ENCODE measurements around the gene MYO1D. TPM values are rescaled to one million over a fixed set of nuclear protein-coding genes. Genes with fewer than 3 reads are reported as not detected.
A peak's percentile ranks its signal among the peaks of the same experiment; 100 is the strongest.

The MYO1D gene
- total and polyA plus RNA-seq, 2 donors (not counting 3 experiments of a cell fraction or from before 2014, with no cell fraction given), result 37.8 to 85.5 TPM

DNA sequence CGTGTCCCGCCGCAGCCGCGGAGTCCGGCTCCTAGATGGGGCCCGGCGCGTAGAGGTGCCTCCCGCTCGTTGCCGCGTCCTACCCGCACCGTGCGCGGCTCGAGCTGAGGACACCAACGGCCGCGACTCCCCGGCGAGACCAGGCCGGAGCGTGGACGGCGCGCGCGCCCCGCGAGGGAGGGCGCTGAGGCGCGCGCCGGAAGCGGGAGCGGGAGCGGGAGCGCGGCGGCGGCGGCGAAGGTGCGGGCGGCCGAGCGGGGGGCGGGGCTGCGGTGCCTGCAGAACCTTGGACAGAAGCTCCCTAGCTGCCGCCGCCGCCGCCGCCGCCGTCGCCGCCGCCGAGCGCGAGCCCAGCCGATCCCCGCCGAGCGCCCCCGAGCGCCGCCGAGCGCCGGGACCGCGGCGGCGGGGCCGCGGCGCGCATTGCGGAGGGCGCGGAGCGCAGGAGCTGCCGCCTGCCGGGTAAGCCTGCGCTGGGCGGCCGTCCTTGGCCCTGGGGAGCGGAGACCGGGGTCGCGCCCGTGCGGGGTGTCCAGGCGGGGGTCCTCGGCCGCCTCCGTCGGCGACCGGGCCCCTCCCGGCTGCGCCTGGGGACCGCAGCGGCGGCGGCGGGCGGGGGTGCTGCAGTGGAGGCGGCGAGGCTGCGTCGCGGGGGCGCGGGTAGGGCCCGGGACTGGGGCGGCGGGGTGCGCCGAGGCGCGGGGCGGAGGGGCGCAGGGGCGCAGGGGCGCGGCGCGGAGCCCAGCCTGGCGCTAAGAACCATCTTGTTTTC lies 390.0 kb downstream of the MYO1D start, which contains the start of gene CDK5R1:
TSS of gene CDK5R1 (plus strand) at position 293 of the 772 bp plus-strand sequence. CDS start 628 bp downstream, outside the sequence.
- H3K9me1 ChIP-seq (replicated peaks; ENCODE audit: control insufficient read depth, extremely low read depth, insufficient read depth, low read length), result no peaks in the 10 kb centered on the region
- no peak for TF ChIP-seq JUN (IDR thresholded peaks at IDR 0.05; ENCODE audit: borderline replicate concordance, insufficient read depth, insufficient read length, low read depth)
- TF ChIP-seq, protein P1, sequence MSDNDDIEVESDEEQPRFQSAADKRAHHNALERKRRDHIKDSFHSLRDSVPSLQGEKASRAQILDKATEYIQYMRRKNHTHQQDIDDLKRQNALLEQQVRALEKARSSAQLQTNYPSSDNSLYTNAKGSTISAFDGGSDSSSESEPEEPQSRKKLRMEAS (IDR thresholded peaks at IDR 0.05; ENCODE audit: insufficient read depth, insufficient read length), result no peak
- TF ChIP-seq, protein P2, sequence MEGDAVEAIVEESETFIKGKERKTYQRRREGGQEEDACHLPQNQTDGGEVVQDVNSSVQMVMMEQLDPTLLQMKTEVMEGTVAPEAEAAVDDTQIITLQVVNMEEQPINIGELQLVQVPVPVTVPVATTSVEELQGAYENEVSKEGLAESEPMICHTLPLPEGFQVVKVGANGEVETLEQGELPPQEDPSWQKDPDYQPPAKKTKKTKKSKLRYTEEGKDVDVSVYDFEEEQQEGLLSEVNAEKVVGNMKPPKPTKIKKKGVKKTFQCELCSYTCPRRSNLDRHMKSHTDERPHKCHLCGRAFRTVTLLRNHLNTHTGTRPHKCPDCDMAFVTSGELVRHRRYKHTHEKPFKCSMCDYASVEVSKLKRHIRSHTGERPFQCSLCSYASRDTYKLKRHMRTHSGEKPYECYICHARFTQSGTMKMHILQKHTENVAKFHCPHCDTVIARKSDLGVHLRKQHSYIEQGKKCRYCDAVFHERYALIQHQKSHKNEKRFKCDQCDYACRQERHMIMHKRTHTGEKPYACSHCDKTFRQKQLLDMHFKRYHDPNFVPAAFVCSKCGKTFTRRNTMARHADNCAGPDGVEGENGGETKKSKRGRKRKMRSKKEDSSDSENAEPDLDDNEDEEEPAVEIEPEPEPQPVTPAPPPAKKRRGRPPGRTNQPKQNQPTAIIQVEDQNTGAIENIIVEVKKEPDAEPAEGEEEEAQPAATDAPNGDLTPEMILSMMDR (IDR thresholded peaks at IDR 0.05; ENCODE audit: extremely low read depth in 1 of 2, insufficient read depth in 1 of 2, low read depth in 1 of 2, low read length in 2 of 2), result no peak
- TF ChIP-seq FOS (IDR thresholded peaks at IDR 0.05; ENCODE audit: borderline replicate concordance, insufficient read depth, low read length), result no peak
- no peak for TF ChIP-seq GATA2 (IDR thresholded peaks at IDR 0.05; ENCODE audit: insufficient read depth, insufficient read length, low read depth, low read length)
- no peak for TF ChIP-seq MYC (IDR thresholded peaks at IDR 0.05; ENCODE audit: low read depth, low read length)
- no peak for TF ChIP-seq POLR2A (IDR thresholded peaks at IDR 0.05; ENCODE audit: low read depth, low read length)
- peak; percentile 6 for TF ChIP-seq POLR2AphosphoS5 (IDR thresholded peaks at IDR 0.05; ENCODE audit: insufficient read depth, low read depth, low read length)
- no peaks in the 10 kb centered on the region for H3K9me3 ChIP-seq (replicated peaks; ENCODE audit: control insufficient read depth, insufficient read depth, low read length)
- peaks cover 2% of the 10 kb centered on the region for H3K79me2 ChIP-seq (ENCODE audit: control insufficient read depth, insufficient read depth, low read length)
- peak within 1 kb of the TSS; percentile 67 for H2AFZ ChIP-seq (ENCODE audit: low read depth, low read length)
- CTCF ChIA-PET, result interaction anchor here (0.8 to 6.6 kb wide), 13 partner anchors 13 to 1264 kb away, joined by 3 to 41 read pairs (median 3); partner anchors contain the start of genes MYO1D and PSMD11
- H3K4me1 ChIP-seq (ENCODE audit: control insufficient read depth, extremely low read depth, insufficient read depth, low read length), result peaks cover 6% of the 10 kb centered on the region
- dilution Hi-C loops (cut with MboI; ENCODE audit: extremely low pct_ligation_motif_present, low sequenced_read_pairs) (no loop called here), intact Hi-C loops (cut with micrococcal nuclease) (loop anchor here (1.0 to 10.0 kb wide), 3 partner anchors 32 to 508 kb away; partner anchors contain the start of gene SPACA3)
- DNase-seq (ENCODE audit: low read depth, low spot score) (peak; percentile 54), FAIRE-seq (no peak)
- no TSS peak for BruUV-seq (replicated peaks)
- POLR2A ChIA-PET, result interaction anchor here (0.7 to 1.5 kb wide), 3 partner anchors 43 to 268 kb away, joined by 3 read pairs; partner anchors contain the start of gene PSMD11
- H3K4me3 ChIP-seq (replicated peaks in 1 of 3; ENCODE audit: insufficient read depth in 1 of 3, low read depth in 1 of 3, low read length in 3 of 3), result peak within 1 kb of the TSS; percentile 47 to 66 (median 60)
- H4K20me1 ChIP-seq (replicated peaks; ENCODE audit: control insufficient read depth, extremely low read depth, insufficient read depth, low read length), result no peaks in the 10 kb centered on the region
- H3K4me2 ChIP-seq (ENCODE audit: insufficient read depth, low read length), result peak within 1 kb of the TSS; percentile 81
- H3K36me3 ChIP-seq (ENCODE audit: control insufficient read depth in 2 of 2, extremely low read depth in 1 of 2, insufficient read depth in 2 of 2, low read length in 2 of 2), result peaks cover 0 to 1% of the 10 kb centered on the region in 2 experiments
- peak within 1 kb of the TSS; percentile 50 for H3K27ac ChIP-seq (ENCODE audit: insufficient read depth, low read depth, low read length)
- no peaks in the 10 kb centered on the region for H3K27me3 ChIP-seq (ENCODE audit: control insufficient read depth in 2 of 2, insufficient read depth in 2 of 2, low read length in 2 of 2)
- H3K9ac ChIP-seq (replicated peaks; ENCODE audit: extremely low read depth, insufficient read depth, low read length), result peak within 1 kb of the TSS; percentile 53
